HFFc6 (cell line): Measurements from ENCODE around the gene EHBP1L1. TPM values are rescaled to one million over a fixed set of nuclear protein-coding genes. Genes with fewer than 3 reads are reported as not detected.
A peak's percentile ranks its signal among the peaks of the same experiment; 100 is the strongest.

Experiments
- DNase-seq: peaks from one replicate; pipeline ENCODE4 v3.0.0-alpha.2; 2018
- H3K27ac Mint-ChIP-seq: 2 replicates; pipeline ENCODE4 v1.8.0; 2020; ENCODE audit warnings: mild to moderate bottlenecking, mixed read lengths
- H3K27me3 Mint-ChIP-seq: 2 replicates; pipeline ENCODE4 v1.8.0; 2021; ENCODE audit warnings: mild to moderate bottlenecking, moderate library complexity, mixed read lengths; ENCODE audit not compliant: insufficient read depth
- H3K36me3 Mint-ChIP-seq: 2 replicates; pipeline ENCODE4 v1.8.0; 2021; ENCODE audit warnings: low read depth, mixed read lengths
- H3K4me1 Mint-ChIP-seq: 2 replicates; pipeline ENCODE4 v1.8.0; 2020; ENCODE audit warnings: low read depth, mixed read lengths
- H3K4me3 Mint-ChIP-seq: 2 replicates; pipeline ENCODE4 v1.8.0; 2020; ENCODE audit warnings: mild to moderate bottlenecking, moderate library complexity, mixed read lengths
- H3K9me3 Mint-ChIP-seq: 2 replicates; pipeline ENCODE4 v1.8.0; 2020; ENCODE audit warnings: mild to moderate bottlenecking, mixed read lengths
- CTCF ChIP-seq: fragments of 200-600 bp; sonication (generic); IDR thresholded peaks from 2 replicates; pipeline ENCODE4 v1.5.0; 2021; ENCODE audit warnings: antibody characterized with exemption, mild to moderate bottlenecking
- long read RNA-seq: library from polyadenylated mRNA; unstranded; transcript quantifications from one replicate; pipeline ENCODE4 v2.0.0, GENCODE V29; 2019
- total RNA-seq, 6 experiments: library from RNA; stranded (reverse); fragmentation: NEBNext Ultra II Directional; extraction: Animal tissue kit (Norgen Biotek cat#: 25700); gene quantifications; 2 replicates in 1 of 6; 3 replicates in 5 of 6; pipeline ENCODE4 v1.2.3, GENCODE V29; 2021

The EHBP1L1 gene
- 10 to 100 TPM; 47.5 to 69.3 (median 61.3) TPM for total RNA-seq
- long read RNA-seq, partial matches to known transcripts = 9 of 10 reads
- long read RNA-seq, other reads (novel, unspliced or antisense) = 0 of 10 reads

DNA sequence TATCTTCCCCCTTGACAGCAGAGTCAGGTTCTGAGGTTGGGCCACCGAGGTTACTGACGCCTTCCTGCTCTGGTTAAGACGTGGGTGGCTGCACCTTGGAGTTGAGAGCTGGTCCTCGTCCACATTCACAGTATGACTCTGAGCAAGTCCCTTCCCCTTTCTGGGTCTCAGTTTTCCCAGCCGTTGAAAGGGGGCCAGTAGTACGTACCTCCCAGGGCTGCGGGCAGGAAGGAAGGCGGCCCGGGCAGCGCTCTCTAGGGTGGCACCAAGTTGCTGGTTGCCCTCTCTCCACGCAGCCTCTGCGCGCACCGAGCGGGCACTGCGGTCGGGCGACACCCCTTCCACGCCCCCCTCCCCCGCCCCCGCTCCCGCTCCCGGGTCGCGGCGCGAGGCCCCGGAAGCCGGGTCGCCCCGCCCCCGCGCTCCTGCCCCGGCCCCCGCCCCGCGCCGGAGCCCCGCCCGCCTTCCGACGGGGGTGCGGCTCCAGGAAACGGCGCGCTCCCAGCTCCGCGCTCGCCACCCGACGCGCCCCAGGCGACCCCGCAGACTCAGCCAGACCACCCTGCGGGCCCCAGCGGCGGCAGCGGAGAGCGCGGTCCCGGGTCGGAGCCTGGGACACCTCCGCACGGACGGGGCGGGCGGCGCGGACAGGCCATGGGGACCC lies at the start of gene EHBP1L1:
EHBP1L1 (plus strand) TSS at position 486 of the 664 bp plus-strand sequence. CDS start 250 bp downstream, outside the sequence.
- Mint-ChIP-seq H3K27ac (peak within 1 kb of the TSS; percentile 81), H3K36me3 (peaks cover 10% of the 10 kb centered on the region), H3K4me3 (peak within 1 kb of the TSS; percentile 89), H3K9me3 (no peaks in the 10 kb centered on the region), H3K4me1 (peaks cover 65% of the 10 kb centered on the region), H3K27me3 (peaks cover 13% of the 10 kb centered on the region)
- DNase-seq = no peak
- TF ChIP-seq CTCF = no peak

DNA sequence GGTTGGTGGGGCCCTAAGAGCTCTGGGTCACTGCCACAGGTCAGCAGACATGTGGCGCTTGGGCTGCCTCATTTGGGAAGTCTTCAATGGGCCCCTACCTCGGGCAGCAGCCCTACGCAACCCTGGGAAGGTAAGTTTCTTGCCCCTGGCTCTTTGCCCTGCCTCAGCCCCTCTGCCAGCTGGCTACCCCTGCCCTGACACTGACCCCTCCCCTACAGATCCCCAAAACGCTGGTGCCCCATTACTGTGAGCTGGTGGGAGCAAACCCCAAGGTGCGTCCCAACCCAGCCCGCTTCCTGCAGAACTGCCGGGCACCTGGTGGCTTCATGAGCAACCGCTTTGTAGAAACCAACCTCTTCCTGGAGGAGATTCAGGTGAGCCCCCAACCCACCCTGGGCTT lies 49.1 kb upstream of the EHBP1L1 start:
- peaks cover 4% of the 10 kb centered on the region; the same call in 1 of the 2 replicates for H3K9me3 Mint-ChIP-seq
- peaks cover 26% of the 10 kb centered on the region for H3K36me3 Mint-ChIP-seq
- DNase-seq = no peak
- H3K27me3 Mint-ChIP-seq = peaks cover 2% of the 10 kb centered on the region
- peaks cover 8% of the 10 kb centered on the region for H3K4me1 Mint-ChIP-seq
- peak overlapping the region; percentile 96 for H3K4me3 Mint-ChIP-seq
- H3K27ac Mint-ChIP-seq = no peak overlapping the region; the same call in 1 of the 2 replicates
- TF ChIP-seq CTCF = no peak

DNA sequence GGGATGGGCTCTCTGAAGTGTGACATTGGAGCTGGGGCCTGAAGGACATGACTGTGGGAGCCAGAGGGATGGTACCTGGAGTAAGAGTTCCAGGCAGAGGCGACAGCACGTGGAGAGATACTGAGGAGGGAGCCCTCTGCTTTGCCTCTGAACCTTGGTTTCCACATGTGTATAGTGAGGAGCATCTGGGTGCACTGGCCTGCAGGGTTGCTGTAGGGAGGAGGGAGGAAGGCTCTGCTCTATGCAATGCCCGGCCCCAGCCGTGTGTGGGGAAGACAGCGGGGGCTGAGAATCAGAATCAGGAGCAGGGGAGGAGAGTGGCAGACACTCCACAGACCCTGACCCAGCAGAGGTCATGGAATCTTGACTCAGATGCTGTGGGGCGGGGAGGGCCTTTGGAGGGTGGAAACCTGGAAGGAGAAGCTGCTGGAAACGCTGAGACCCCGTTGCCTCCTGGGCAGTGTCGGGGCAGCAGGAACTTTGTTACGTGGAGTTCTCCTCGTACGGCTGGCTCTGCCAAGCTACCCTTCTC lies 47.0 kb upstream of the EHBP1L1 start:
- Mint-ChIP-seq H3K27me3 (peaks cover 2% of the 10 kb centered on the region), H3K4me3 (no peak overlapping the region; the same call in 1 of the 2 replicates), H3K4me1 (peaks cover 8% of the 10 kb centered on the region), H3K9me3 (peaks cover 4% of the 10 kb centered on the region; the same call in 1 of the 2 replicates), H3K27ac (peak overlapping the region; percentile 8; the same call in 1 of the 2 replicates), H3K36me3 (peaks cover 27% of the 10 kb centered on the region)
- DNase-seq = no peak
- no peak for TF ChIP-seq CTCF

DNA sequence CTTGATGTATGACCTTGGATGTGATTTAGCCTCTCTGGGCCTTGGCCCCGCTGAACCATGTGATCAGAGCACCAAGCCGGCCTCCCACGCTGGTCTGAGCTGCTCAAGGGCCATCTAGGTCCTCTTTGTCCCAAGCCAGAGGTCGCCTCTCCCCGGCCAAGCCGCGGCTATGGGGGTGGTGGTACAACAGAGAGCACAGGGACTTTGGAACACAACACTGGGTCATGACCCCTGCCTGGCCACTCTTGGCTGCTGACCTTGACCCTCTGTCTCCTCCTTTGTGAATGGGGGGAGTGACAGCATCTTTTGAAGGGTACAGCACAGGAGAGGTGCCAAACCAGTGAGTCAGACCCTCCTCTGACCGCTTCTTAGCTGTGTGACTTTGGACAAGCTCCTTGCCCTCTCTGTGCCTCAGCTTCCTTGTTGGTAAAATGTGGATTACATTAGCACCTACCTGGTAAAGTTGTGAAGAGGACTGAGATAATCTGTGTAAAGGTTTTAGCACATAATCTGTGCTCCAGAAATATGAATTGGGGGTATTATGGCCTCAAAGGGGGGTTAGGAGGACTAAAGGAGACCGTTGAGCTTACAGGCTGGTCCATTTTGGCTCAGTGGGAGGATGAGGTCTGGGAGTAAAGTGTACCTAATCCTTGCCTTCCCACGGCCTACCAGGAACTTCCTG lies 46.2 kb upstream of the EHBP1L1 start:
- Mint-ChIP-seq H3K9me3 (no peaks in the 10 kb centered on the region), H3K27me3 (peaks cover 2% of the 10 kb centered on the region), H3K27ac (peak overlapping the region; percentile 22; the same call in 1 of the 2 replicates), H3K4me1 (peaks cover 2% of the 10 kb centered on the region), H3K4me3 (no peak overlapping the region), H3K36me3 (peaks cover 31% of the 10 kb centered on the region)
- no peak for TF ChIP-seq CTCF
- no peak for DNase-seq

DNA sequence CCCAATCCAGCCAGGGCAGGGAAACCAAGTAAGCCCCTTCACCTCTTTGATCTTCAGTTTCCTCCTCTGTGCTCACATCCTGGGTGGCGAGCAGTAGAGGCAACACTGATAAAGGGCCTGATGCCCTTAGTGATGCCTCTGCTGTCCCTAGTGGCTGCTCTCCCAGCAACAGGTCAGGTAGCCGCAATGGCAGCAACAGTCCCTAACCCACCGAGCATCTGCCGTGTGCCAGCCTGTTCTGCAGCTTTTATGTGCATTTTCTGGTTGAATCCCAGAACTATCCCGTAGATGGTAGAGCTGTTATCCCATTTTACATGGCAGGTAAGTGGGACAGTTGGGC lies 45.7 kb upstream of the EHBP1L1 start:
- peak; percentile 60 for TF ChIP-seq CTCF
- Mint-ChIP-seq H3K27me3 (peaks cover 4% of the 10 kb centered on the region), H3K4me1 (no peaks in the 10 kb centered on the region; the same call in 1 of the 2 replicates), H3K36me3 (peaks cover 34% of the 10 kb centered on the region), H3K27ac (peak overlapping the region; percentile 22; the same call in 1 of the 2 replicates), H3K4me3 (peak overlapping the region; percentile 46; the same call in 1 of the 2 replicates), H3K9me3 (no peaks in the 10 kb centered on the region)
- DNase-seq = no peak
